ENCODE results near the gene ADAM12. TPM values are rescaled to one million over a fixed set of nuclear protein-coding genes. Genes with fewer than 3 reads are reported as not detected.

The ADAM12 gene
- total and polyA plus RNA-seq, 12 donors = 0.08 to 3.9 (median 0.53) TPM

DNA sequence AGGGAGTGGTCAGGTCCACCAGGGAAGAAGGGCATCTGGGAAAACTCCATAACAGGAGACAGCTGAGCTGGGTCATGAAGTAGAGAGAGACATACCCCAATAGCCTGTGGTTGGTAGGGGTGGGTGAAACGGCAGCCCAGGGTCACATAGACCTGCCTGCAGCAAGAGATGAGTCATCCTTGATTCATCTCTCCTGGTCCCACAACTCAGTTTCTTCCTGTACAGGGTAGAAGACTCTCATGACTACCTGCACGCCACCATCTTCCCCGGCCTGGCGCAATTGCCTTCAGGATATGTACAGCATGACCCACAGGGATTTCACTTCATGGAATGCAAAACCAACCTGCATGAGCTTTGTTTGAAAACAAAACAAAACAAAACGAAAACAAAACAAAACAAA, 45.1 kb upstream of the ADAM12 start:
- Histone ChIP-seq H3K36me3 (replicated peaks in 1 of 2) (no peaks in the 10 kb centered on the region), H3K9me3 (replicated peaks in 1 of 3) (no peaks in the 10 kb centered on the region), H3K4me1 (replicated peaks in 1 of 2) (no peaks in the 10 kb centered on the region), H3K27me3 (no peaks in the 10 kb centered on the region), H3K27ac (no peak overlapping the region), H3K4me3 (no peak overlapping the region)
- WGBS, 4 donors = 63 to 71% (median 67%) methylated on average over 5 of the region's 5 CpGs
- TF ChIP-seq POLR2A (IDR thresholded peaks at IDR 0.05) = no peak
- TF ChIP-seq, protein P1, sequence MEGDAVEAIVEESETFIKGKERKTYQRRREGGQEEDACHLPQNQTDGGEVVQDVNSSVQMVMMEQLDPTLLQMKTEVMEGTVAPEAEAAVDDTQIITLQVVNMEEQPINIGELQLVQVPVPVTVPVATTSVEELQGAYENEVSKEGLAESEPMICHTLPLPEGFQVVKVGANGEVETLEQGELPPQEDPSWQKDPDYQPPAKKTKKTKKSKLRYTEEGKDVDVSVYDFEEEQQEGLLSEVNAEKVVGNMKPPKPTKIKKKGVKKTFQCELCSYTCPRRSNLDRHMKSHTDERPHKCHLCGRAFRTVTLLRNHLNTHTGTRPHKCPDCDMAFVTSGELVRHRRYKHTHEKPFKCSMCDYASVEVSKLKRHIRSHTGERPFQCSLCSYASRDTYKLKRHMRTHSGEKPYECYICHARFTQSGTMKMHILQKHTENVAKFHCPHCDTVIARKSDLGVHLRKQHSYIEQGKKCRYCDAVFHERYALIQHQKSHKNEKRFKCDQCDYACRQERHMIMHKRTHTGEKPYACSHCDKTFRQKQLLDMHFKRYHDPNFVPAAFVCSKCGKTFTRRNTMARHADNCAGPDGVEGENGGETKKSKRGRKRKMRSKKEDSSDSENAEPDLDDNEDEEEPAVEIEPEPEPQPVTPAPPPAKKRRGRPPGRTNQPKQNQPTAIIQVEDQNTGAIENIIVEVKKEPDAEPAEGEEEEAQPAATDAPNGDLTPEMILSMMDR (IDR thresholded peaks at IDR 0.05) = no peak
- no peak for DNase-seq
- intact Hi-C loops (cut with DNase I) = no loop called here

GRCh38 chr10:126432507-126432906, 44.2 kb upstream of the ADAM12 start:
- H3K9me3 ChIP-seq (replicated peaks in 1 of 3) = no peaks in the 10 kb centered on the region
- WGBS, 4 donors = 81 to 85% (median 83%) methylated on average over 7 of the region's 7 CpGs
- no peaks in the 10 kb centered on the region for H3K4me1 ChIP-seq (replicated peaks in 1 of 2)
- H3K27me3 ChIP-seq = peaks cover 2% of the 10 kb centered on the region
- DNase-seq = no peak
- no peak overlapping the region for H3K27ac ChIP-seq
- H3K36me3 ChIP-seq (replicated peaks in 1 of 2) = no peaks in the 10 kb centered on the region
- H3K4me3 ChIP-seq = no peak overlapping the region
- intact Hi-C loops (cut with DNase I) = no loop called here
- no peak for TF ChIP-seq POLR2A (IDR thresholded peaks at IDR 0.05)
- TF ChIP-seq, protein P1 (IDR thresholded peaks at IDR 0.05) = no peak

DNA sequence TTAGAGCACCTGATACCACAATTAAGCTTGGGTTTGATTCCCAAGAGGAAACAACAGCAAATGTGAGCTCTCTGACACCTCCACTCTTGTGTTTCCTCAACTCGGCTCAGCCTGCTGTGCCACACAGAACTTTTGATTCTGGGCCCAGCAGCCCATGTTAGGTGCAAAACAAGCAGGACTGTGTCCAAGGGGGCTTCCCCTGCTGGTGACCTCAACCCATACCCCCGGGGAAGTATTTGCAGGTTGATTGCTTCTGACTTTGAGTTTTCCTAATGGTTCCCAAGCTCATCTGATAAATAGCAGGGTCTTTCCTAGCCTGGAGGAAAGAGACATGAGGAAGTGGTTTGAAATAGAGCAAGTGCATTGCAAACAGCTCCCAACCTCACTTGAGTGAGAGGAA, 43.5 kb upstream of the ADAM12 start:
- no peak overlapping the region for H3K4me3 ChIP-seq
- no peak for DNase-seq
- peaks cover 3% of the 10 kb centered on the region for H3K27me3 ChIP-seq
- H3K27ac ChIP-seq = no peak overlapping the region
- intact Hi-C loops (cut with DNase I) = no loop called here
- H3K9me3 ChIP-seq (replicated peaks in 1 of 3) = no peaks in the 10 kb centered on the region
- no peaks in the 10 kb centered on the region for H3K4me1 ChIP-seq (replicated peaks in 1 of 2)
- WGBS, 4 donors = 76 to 79% (median 77%) methylated on average over 2 of the region's 2 CpGs
- TF ChIP-seq, protein P1 (IDR thresholded peaks at IDR 0.05) = no peak
- TF ChIP-seq POLR2A (IDR thresholded peaks at IDR 0.05) = no peak
- H3K36me3 ChIP-seq (replicated peaks in 1 of 2) = no peaks in the 10 kb centered on the region

DNA sequence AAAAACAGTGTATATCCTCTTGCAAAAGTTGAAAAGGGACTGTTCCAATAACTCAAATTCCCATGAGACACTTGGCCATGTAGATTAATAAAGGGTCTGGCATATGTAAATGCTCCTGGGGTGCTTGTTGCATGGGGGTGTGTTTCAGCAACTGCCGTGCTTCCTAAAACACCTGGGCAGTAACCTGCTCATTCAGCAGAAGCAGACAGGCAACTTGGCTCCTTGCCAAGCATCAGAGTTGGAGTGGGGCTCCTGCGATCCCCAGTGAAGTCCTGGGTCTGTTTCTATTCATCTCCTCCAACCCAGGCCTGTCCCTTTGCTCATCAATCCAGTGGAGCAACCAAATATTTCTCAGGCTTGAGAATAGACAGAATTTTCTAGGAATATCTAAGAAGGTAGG, 42.2 kb upstream of the ADAM12 start:
- Histone ChIP-seq H3K36me3 (replicated peaks in 1 of 2) (no peaks in the 10 kb centered on the region), H3K27ac (no peak overlapping the region), H3K27me3 (peaks cover 3% of the 10 kb centered on the region), H3K4me3 (no peak overlapping the region), H3K9me3 (replicated peaks in 1 of 3) (no peaks in the 10 kb centered on the region), H3K4me1 (replicated peaks in 1 of 2) (no peaks in the 10 kb centered on the region)
- TF ChIP-seq, protein P1 (IDR thresholded peaks at IDR 0.05) = no peak
- DNase-seq = no peak
- WGBS, 4 donors = 83 to 94% (median 88%) methylated on average over 2 of the region's 2 CpGs
- intact Hi-C loops (cut with DNase I) = no loop called here

Data from adrenal gland (tissue), 12 donors.